Neural progenitor cell (in vitro differentiated cells): Measurements from ENCODE around the gene TARDBP. TPM values are rescaled to one million over a fixed set of nuclear protein-coding genes. Genes with fewer than 3 reads are reported as not detected.

Experiments used
- DNase-seq: peaks from one replicate; pipeline ENCODE4 v3.0.0-alpha.2; 2016; ENCODE audit warnings: low spot score
- H2AFZ ChIP-seq: fragments of 200-600 bp; sonication (generic); replicated peaks from 2 replicates; pipeline ENCODE4 v1.6.1; 2016; ENCODE audit warnings: antibody characterized with exemption
- H3F3A ChIP-seq: fragments of 200-600 bp; sonication (generic); 2 replicates; pipeline ENCODE4 v1.6.1; 2016; ENCODE audit warnings: antibody characterized with exemption, low read depth
- H3K27ac ChIP-seq: fragments of 200-600 bp; sonication (generic); 2 replicates; pipeline ENCODE4 v1.5.1; 2016; ENCODE audit warnings: mild to moderate bottlenecking
- H3K27me3 ChIP-seq: fragments of 200-600 bp; sonication (generic); 2 replicates; pipeline ENCODE4 v1.6.1; 2016; ENCODE audit warnings: mild to moderate bottlenecking, moderate library complexity
- H3K36me3 ChIP-seq: fragments of 200-600 bp; sonication (generic); 2 replicates; pipeline ENCODE4 v1.5.1; 2016
- H3K4me1 ChIP-seq: fragments of 200-600 bp; sonication (generic); 2 replicates; pipeline ENCODE4 v1.6.1; 2016; ENCODE audit warnings: mixed run types
- H3K4me2 ChIP-seq: fragments of 200-600 bp; sonication (generic); 2 replicates; pipeline ENCODE4 v1.6.1; 2016
- H3K4me3 ChIP-seq: fragments of 200-600 bp; sonication (generic); 2 replicates; pipeline ENCODE4 v1.5.1; 2016
- H3K79me2 ChIP-seq: fragments of 200-600 bp; sonication (generic); 2 replicates; pipeline ENCODE4 v1.6.1; 2016; ENCODE audit warnings: low read depth
- H3K9ac ChIP-seq: fragments of 200-600 bp; sonication (generic); 2 replicates; pipeline ENCODE4 v1.6.1; 2016
- H3K9me3 ChIP-seq: fragments of 200-600 bp; sonication (generic); 2 replicates; pipeline ENCODE4 v1.5.1; 2016; ENCODE audit warnings: low read depth
- H4K20me1 ChIP-seq: fragments of 200-600 bp; sonication (generic); 2 replicates; pipeline ENCODE4 v1.6.1; 2016; ENCODE audit warnings: low read depth
- H3K27ac Mint-ChIP-seq: 3 replicates; pipeline ENCODE4 v1.8.0; 2021; ENCODE audit warnings: mixed read lengths
- H3K27me3 Mint-ChIP-seq: 2 replicates; pipeline ENCODE4 v1.8.0; 2022; ENCODE audit warnings: low read depth, mild to moderate bottlenecking, inconsistent platforms, moderate library complexity, mixed read lengths; ENCODE audit not compliant: insufficient read depth
- H3K36me3 Mint-ChIP-seq: 3 replicates; pipeline ENCODE4 v1.8.0; 2021; ENCODE audit warnings: mixed read lengths
- H3K4me1 Mint-ChIP-seq: 3 replicates; pipeline ENCODE4 v1.8.0; 2021; ENCODE audit warnings: mixed read lengths
- H3K4me3 Mint-ChIP-seq: 3 replicates; pipeline ENCODE4 v1.8.0; 2021; ENCODE audit warnings: mild to moderate bottlenecking, moderate library complexity, mixed read lengths
- H3K9me3 Mint-ChIP-seq: 3 replicates; pipeline ENCODE4 v1.8.0; 2020; ENCODE audit warnings: mixed read lengths
- CTCF ChIP-seq: fragments of 200-600 bp; sonication (generic); IDR thresholded peaks from 2 replicates; pipeline ENCODE4 v1.5.1; 2017; ENCODE audit warnings: antibody characterized with exemption, mild to moderate bottlenecking
- EZH2 ChIP-seq: fragments of 200-600 bp; sonication (generic); IDR thresholded peaks from 2 replicates; pipeline ENCODE4 v1.6.1; 2017; ENCODE audit warnings: antibody characterized with exemption, mild to moderate bottlenecking, moderate library complexity
- EZH2phosphoT487 ChIP-seq: fragments of 200-600 bp; sonication (generic); IDR thresholded peaks from 2 replicates; pipeline ENCODE4 v1.6.1; 2017; ENCODE audit warnings: antibody characterized with exemption
- total RNA-seq: library from RNA; depleted of rRNA; stranded (reverse); fragments of >200 nt; gene quantifications from 2 replicates; pipeline ENCODE4 v1.2.3, GENCODE V29; 2015; ENCODE audit warnings: low replicate concordance

The TARDBP gene
- total RNA-seq, 1 donor from 2014 or later, result 202 TPM

- H3K4me1 ChIP-seq, result peaks cover 22% of the 10 kb centered on the region
- no peak overlapping the region for H3K4me3 ChIP-seq
- H4K20me1 ChIP-seq, result peaks cover 41% of the 10 kb centered on the region
- H3K4me2 ChIP-seq, result no peak overlapping the region
- H3K9ac ChIP-seq, result no peak overlapping the region
- Mint-ChIP-seq H3K27me3 (no peaks in the 10 kb centered on the region), H3K36me3 (peaks cover 3% of the 10 kb centered on the region), H3K4me3 (no peak overlapping the region), H3K4me1 (peaks cover 24% of the 10 kb centered on the region), H3K27ac (no peak overlapping the region), H3K9me3 (no peaks in the 10 kb centered on the region)
- H3K27me3 ChIP-seq, result no peaks in the 10 kb centered on the region
- H3K36me3 ChIP-seq, result no peaks in the 10 kb centered on the region
- H2AFZ ChIP-seq, result no peak overlapping the region
- peaks cover 16% of the 10 kb centered on the region for H3K79me2 ChIP-seq
- H3K9me3 ChIP-seq, result no peaks in the 10 kb centered on the region
- no peak for DNase-seq
- TF ChIP-seq EZH2, result no peak
- TF ChIP-seq CTCF, result no peak
- no peak for TF ChIP-seq EZH2phosphoT487
- no peak overlapping the region for H3K27ac ChIP-seq
- peaks cover 14% of the 10 kb centered on the region for H3F3A ChIP-seq
Measured at GRCh38 chr1:11054181-11054580, 41.7 kb downstream of the TARDBP start.

GRCh38 chr1:11054666-11055065, 42.2 kb downstream of the TARDBP start:
- no peak for TF ChIP-seq EZH2phosphoT487
- TF ChIP-seq CTCF, result no peak
- TF ChIP-seq EZH2, result no peak
- H3K4me3 Mint-ChIP-seq, result no peak overlapping the region

DNA sequence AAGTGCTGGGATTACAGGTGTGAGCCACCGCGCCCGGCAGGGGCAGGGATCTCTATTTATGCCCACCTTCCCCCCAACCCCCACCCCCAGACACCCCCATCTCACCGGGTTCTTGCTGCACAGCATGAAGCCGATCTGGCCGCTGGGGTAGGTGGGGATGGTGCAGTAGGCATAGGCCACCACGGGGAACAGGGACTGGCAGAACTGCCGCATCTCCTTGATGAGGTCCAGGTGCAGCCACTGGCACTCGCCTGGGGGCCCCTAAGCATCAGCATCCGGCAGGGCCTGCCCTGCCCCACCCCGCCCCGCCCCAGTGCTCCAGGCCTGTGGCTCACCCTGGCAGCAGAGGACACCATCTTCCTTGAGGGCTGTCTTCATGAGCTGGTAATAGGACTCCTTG, 43.2 kb downstream of the TARDBP start:
- H3K27ac ChIP-seq, result no peak overlapping the region
- peaks cover 25% of the 10 kb centered on the region for H3K4me1 ChIP-seq
- H3K4me3 ChIP-seq, result no peak overlapping the region
- H3K36me3 ChIP-seq, result no peaks in the 10 kb centered on the region
- H3K27me3 ChIP-seq, result no peaks in the 10 kb centered on the region
- H2AFZ ChIP-seq, result no peak overlapping the region
- no peak for TF ChIP-seq EZH2
- no peak for TF ChIP-seq CTCF
- no peak for TF ChIP-seq EZH2phosphoT487
- H3K4me2 ChIP-seq, result no peak overlapping the region
- Mint-ChIP-seq H3K27ac (no peak overlapping the region), H3K9me3 (no peaks in the 10 kb centered on the region), H3K36me3 (peaks cover 3% of the 10 kb centered on the region), H3K27me3 (no peaks in the 10 kb centered on the region), H3K4me3 (no peak overlapping the region), H3K4me1 (peaks cover 27% of the 10 kb centered on the region)
- peaks cover 26% of the 10 kb centered on the region for H3K79me2 ChIP-seq
- peaks cover 45% of the 10 kb centered on the region for H4K20me1 ChIP-seq
- H3K9ac ChIP-seq, result no peak overlapping the region
- H3F3A ChIP-seq, result peaks cover 19% of the 10 kb centered on the region
- no peaks in the 10 kb centered on the region for H3K9me3 ChIP-seq
- DNase-seq, result no peak

More at GRCh38 chr1:11054666-11055065, 42.2 kb downstream of the TARDBP start:
- no peak overlapping the region for H2AFZ ChIP-seq
- no peaks in the 10 kb centered on the region for H3K27me3 ChIP-seq
- Mint-ChIP-seq H3K4me1 (peaks cover 25% of the 10 kb centered on the region), H3K36me3 (peaks cover 3% of the 10 kb centered on the region), H3K27me3 (no peaks in the 10 kb centered on the region), H3K27ac (no peak overlapping the region), H3K9me3 (no peaks in the 10 kb centered on the region)
- H3K27ac ChIP-seq, result no peak overlapping the region
- H3K4me3 ChIP-seq, result no peak overlapping the region
- peaks cover 45% of the 10 kb centered on the region for H4K20me1 ChIP-seq
- DNase-seq, result no peak
- H3K79me2 ChIP-seq, result peaks cover 20% of the 10 kb centered on the region
- H3K4me2 ChIP-seq, result no peak overlapping the region
- H3F3A ChIP-seq, result peaks cover 14% of the 10 kb centered on the region
- no peaks in the 10 kb centered on the region for H3K9me3 ChIP-seq
- peaks cover 23% of the 10 kb centered on the region for H3K4me1 ChIP-seq
- no peaks in the 10 kb centered on the region for H3K36me3 ChIP-seq
- H3K9ac ChIP-seq, result no peak overlapping the region
